ENCODE measurements around the gene SLC12A1.
"Not testable (repeated sequence)": the region's sequence is repeated elsewhere in the genome, so short reads cannot be mapped to it uniquely, and the experiment has no call there.

Gene SLC12A1

DNA sequence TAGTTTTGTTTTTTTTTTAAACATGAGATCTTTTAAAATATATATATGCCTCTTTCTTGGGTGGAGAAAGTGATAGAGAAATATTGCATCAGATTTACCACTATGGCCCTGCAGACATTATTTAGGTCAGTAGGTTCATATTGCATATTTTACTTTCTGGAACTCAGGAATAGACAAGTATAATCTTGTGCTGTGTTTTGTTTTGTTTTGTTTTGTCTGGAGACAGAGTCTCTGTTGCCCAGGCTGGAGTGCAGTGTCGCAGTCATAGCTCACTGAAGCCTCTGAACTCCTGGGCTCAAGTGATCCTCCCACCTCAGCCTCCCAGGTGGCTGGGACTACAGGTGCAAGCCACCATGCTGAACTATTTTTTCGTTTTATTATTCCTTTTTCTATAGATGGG, 103.6 kb downstream of the SLC12A1 start:
- no peak for DNase-seq (ENCODE audit: low spot score)

DNA sequence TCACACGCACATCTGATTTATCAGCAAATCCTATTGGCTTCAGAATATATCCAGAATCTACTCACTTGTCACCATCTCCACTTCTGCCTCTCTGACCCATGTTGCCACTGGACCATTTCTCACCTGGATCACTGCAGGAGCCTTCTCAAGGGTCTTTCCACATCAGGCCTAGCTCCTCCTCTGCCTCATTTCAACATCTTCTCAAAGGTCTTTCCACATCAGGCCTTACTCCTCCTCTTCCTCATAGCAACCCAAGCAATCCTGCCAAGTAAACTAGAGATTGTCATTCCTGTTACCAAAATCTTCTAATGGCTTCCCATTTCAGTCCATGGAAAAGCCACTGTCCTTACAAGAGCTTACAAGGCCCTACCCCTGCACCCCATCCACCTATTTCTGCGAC, 107.1 kb downstream of the SLC12A1 start:
- no peak for DNase-seq (ENCODE audit: low spot score)

- DNase-seq (ENCODE audit: low spot score) = no peak
Observed at GRCh38 chr15:48315041-48315440, 108.9 kb downstream of the SLC12A1 start.

DNA sequence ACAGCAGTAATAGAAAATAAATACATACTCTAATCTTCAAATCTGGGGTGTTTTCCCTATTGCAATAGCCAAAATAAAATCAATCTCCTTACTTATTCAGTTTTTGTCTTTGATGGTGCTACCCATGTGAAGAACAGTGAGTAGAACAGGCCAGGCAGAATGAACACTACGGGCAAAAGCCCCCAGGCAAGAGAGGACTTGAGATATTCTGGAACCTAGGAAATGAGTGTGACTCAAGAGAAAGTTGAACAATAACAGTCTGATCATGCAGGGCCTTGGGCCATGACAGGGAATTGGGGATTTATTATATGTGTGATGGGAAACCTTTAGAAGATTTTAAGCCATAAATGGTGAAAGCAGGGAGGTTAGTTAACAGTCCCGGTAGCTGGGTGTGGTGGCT, 111.1 kb downstream of the SLC12A1 start:
- no peak for DNase-seq (ENCODE audit: low spot score)

DNA sequence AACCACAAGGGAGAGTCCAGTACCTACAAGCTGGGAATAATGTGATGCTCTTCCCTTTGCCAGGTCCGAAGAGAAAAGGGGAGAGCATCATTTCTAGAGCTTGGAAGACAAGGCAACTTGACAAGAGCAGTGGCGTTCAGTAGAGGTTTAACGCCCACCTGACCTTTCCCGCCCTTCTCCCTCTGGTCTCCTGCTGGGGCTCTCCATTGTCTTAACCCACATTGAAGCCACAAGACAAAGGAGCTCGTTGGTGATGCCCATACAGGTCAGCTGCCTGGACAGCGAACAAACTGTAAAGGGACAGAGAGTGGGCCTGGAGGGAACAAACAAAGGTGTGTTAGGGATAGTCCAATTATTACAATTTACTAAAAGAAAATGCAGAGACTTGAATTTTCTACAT, 112.0 kb downstream of the SLC12A1 start:
- DNase-seq (ENCODE audit: low spot score) = no peak

DNA sequence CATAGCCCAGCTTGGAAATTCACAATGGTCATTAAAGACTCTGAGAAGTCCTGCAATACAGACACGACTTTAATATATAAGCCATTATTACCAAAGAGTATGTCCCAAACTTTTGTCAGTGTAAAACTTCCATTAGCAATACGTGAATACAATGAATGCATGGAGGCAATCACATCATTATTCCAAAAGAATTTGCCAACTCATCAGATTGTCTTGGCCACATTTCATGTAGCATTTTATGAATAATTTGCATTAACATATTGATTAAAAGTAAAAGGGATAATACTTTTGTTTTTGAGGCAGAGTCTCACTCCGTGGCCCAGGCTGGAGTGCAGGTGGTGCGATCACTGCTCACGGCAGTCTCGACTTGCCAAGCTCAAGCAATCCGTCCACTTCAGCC, 117.2 kb downstream of the SLC12A1 start:
- DNase-seq (ENCODE audit: low spot score) = no peak

DNA sequence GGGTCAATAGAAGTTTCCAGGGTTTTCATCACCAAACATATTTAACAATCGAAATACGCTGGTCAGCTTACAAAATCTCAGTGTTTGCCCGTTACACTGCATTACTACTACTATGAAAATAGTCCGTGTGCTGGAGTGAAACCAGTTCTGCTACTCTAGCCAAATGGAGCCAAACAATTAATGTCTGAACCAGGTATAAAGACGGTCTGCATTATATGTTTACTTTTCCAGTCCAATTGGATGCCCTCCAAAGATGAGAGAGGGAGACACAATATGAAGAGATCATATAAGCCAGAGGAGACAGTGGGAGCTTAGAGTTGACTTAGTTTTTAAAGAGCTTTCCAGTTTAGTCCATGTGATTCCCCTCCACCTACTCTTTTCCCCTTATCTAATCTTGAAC, 118.8 kb downstream of the SLC12A1 start:
- DNase-seq (ENCODE audit: low spot score) = no peak

- DNase-seq (ENCODE audit: low spot score) = no peak
Observed at GRCh38 chr15:48325400-48325799, 119.3 kb downstream of the SLC12A1 start.

DNA sequence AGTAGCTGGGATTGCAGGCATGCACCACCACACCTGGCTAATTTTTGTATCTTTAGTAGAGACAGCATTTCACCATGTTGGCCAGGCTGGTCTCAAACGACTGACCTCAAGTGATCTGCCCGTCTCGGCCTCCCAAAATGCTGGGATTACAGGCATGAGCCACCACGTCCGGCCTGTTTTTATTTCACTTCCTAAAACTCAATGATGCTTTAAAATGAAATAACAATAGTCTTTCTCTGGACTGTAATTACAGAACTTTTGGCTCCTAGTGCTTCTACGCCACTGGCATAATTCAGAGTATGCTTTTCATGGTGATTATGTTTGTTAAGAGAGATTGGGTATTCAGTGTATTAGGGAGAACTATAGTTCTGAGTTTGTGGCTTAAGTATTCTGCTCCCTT, 120.1 kb downstream of the SLC12A1 start:
- not testable (repeated sequence) for DNase-seq (ENCODE audit: low spot score)

GRCh38 chr15:48330105-48330785, 124.1 kb downstream of the SLC12A1 start:
- DNase-seq (ENCODE audit: low spot score) = no peak

- DNase-seq (ENCODE audit: low spot score) = peak; percentile 89
Observed at GRCh38 chr15:48330855-48331795, 125.0 kb downstream of the SLC12A1 start, which contains the start of gene DUT. TSS of gene DUT (plus strand) at chr15:48331429. CDS start at chr15:48331516, 87 bp downstream.

- peak; percentile 93 for DNase-seq (ENCODE audit: low spot score)
Observed at GRCh38 chr15:48331796-48332641, 125.9 kb downstream of the SLC12A1 start.

DNA sequence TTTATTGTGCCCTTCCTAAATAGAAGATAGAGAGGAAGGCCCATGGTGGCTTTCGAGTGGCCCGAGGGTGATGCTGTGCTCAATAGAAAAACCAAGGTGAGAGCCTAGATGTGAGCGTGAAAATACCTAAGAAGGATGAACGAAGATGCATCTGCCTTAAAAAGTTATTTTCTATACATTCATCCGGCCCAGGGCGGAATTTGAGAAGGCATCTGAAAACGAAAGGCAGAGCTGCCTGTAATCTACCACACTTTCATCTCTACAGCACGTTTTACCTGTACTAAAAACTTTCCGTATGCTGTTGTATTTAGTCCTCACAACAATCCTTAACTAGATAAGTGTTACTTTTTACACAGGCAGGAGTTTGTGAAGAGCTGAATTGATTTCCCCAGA, 126.5 kb downstream of the SLC12A1 start:
- no peak for DNase-seq (ENCODE audit: low spot score)

DNA sequence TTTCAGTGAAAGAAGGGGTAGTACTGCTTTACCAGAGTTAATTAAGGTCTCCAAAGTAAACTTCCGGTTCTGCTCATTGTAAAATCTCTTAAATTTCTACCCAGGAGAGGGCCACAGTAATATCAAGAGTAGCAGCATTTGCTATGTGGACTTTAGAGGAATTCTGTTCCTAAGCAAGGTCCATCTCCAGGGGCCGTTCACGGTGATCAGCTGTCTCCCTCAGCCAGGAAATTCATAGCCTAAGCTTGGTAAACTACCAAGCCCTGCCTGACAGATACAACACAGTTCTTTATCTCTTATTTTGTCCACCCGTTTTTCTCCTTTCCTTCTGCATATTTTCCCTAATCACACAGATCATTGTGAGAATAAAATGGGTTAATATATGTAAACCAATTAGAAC, 127.4 kb downstream of the SLC12A1 start:
- DNase-seq (ENCODE audit: low spot score) = no peak

- no peak for DNase-seq (ENCODE audit: low spot score)
Observed at GRCh38 chr15:48334260-48334659, 128.2 kb downstream of the SLC12A1 start.

- DNase-seq (ENCODE audit: low spot score) = no peak
Observed at GRCh38 chr15:48336940-48337339, 130.8 kb downstream of the SLC12A1 start.

DNA sequence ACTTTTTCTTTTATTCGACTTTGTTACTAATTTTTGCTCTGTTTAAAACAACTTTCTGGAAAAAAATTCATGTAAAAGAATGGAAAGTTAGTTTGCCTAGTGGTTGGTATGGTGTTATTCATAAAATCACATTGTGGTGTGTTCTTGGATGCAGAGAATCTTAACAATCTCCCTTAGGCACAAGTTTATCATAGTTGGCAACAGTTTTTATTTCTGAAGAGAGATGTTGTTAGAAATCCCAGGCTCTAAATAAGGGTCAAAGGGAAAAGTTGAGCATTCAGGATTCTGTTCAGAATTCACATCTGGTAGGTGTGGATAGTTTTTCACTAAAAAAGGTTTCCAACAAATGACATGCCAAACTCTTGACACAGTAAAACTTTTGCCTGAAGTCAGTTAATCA, 131.5 kb downstream of the SLC12A1 start:
- no peak for DNase-seq (ENCODE audit: low spot score)

DNA sequence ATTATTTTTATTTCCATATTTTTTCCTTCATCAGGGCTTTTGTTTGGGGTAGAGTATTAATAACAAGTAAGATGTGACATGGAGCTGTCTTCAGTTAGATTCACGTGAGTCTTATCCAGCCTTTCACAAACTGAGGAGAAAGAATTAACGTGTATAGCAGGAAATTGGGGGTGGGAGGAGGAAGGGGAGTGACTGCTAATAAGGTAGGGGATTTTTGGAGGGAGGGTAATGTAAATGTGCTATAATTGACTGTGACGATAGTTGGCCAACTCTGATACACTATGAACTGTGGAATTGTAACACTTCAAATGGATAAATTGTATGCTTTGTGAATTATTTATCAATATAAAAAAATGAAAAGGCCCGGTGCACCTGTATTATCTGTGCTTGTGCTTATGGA, 134.0 kb downstream of the SLC12A1 start:
- DNase-seq (ENCODE audit: low spot score) = no peak

DNA sequence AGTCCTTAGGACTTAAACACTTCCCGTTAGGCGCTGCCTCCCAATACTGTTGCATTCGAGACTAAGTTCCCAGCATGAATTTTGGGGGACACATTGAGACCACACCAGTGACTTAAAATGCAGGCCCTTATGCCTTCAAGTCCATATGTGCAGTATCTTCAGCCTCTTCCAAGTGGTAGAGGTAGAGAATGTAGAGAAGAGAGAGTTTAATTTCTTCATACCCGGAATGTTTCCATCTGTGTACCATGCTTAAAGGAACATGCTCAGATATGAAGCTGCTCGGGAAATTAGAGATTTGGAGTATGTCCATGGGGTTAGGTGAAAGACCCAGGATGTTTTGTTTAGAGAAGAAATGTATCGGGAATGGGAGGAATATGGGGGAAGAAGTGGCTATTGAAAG, 137.8 kb downstream of the SLC12A1 start:
- no peak for DNase-seq (ENCODE audit: low spot score)

DNA sequence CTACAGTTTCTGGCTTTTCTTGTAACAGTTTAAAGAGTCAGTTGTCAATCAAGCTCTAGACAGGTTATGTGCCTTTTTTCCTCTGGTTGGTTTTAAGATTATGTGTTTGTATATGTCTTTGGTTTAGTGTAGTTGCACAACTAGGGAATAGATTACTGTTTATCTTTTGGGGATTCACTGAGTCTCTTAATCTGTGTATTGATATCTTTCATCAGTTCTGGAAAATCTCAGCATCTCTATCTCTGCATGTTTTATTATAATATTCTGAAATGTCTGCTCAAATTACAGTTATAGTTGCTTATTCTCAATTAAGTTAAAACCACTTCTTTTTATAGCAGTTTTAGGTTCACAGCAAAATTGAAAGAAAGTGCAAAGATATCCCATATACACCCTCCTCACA, 139.4 kb downstream of the SLC12A1 start:
- no peak for DNase-seq (ENCODE audit: low spot score)

DNA sequence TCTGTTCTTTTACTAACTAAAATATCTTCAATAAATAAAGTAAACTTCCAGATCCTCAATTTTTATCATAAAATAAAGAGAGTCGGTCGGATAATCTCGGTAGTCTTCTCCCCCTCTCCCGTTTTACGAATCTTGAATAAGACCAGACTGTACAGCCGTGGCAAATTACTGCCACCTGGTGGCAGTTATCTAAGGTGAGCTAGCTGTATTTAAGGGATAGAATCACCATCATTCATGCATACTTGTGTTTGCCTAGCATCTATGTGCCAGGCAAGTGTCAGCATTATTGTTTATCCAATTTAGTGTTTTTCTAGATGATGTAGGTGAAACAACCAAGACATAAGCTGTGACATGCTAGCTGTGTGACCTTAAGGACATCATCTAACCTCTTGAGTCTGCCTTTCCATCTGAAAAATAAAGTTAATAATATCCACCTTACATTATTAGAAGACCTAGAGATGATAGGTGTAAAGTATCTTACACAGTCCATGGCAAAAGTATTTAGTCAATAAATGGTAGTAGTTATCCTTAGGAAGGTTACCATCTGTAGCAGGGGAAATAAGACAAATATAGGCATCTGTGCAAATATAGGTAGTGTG, 146.5 kb downstream of the SLC12A1 start:
- no peak for DNase-seq (ENCODE audit: low spot score)

Measured in left forelimb (tissue), 1 donor.